ENCODE results near the gene PCNX2.
A peak's percentile ranks its signal among the peaks of the same experiment; 100 is the strongest.

The PCNX2 gene

GRCh38 chr1:232999956-233000625, 295.4 kb downstream of the PCNX2 start:
- no peak for DNase-seq

- DNase-seq, result no peak
Observed at GRCh38 chr1:232998646-232999045, 296.9 kb downstream of the PCNX2 start.

GRCh38 chr1:232998138-232998537, 297.4 kb downstream of the PCNX2 start:
- DNase-seq, result no peak

GRCh38 chr1:232996143-232996542, 299.4 kb downstream of the PCNX2 start:
- DNase-seq, result no peak

- no peak for DNase-seq
Observed at GRCh38 chr1:232995189-232995588, 300.3 kb downstream of the PCNX2 start.

- no peak for DNase-seq
Observed at GRCh38 chr1:232993555-232993954, 302.0 kb downstream of the PCNX2 start.

GRCh38 chr1:232992227-232992626, 303.3 kb downstream of the PCNX2 start:
- no peak for DNase-seq

GRCh38 chr1:232991238-232991637, 304.3 kb downstream of the PCNX2 start:
- DNase-seq, result no peak

- DNase-seq, result no peak
Observed at GRCh38 chr1:232990176-232991128, 305.1 kb downstream of the PCNX2 start.

- no peak for DNase-seq
Observed at GRCh38 chr1:232988572-232989040, 306.9 kb downstream of the PCNX2 start.

- no peak for DNase-seq
Observed at GRCh38 chr1:232987774-232988140, 307.8 kb downstream of the PCNX2 start.

GRCh38 chr1:232987046-232987773, 308.3 kb downstream of the PCNX2 start:
- no peak for DNase-seq

GRCh38 chr1:232986527-232986922, 309.0 kb downstream of the PCNX2 start:
- DNase-seq, result no peak

- DNase-seq, result no peak
Observed at GRCh38 chr1:232985882-232986526, 309.5 kb downstream of the PCNX2 start.

- DNase-seq, result peak; percentile 32 to 61
Observed at GRCh38 chr1:232984577-232985425, 310.7 kb downstream of the PCNX2 start.

- no peak for DNase-seq
Observed at GRCh38 chr1:232983817-232984567, 311.5 kb downstream of the PCNX2 start.

- DNase-seq, result peak in 1 of 2 donors; percentile 13
Observed at GRCh38 chr1:232983375-232983774, 312.1 kb downstream of the PCNX2 start.

- DNase-seq, result no peak
Observed at GRCh38 chr1:232982238-232982944, 313.1 kb downstream of the PCNX2 start.

- DNase-seq, result no peak
Observed at GRCh38 chr1:232980986-232981560, 314.5 kb downstream of the PCNX2 start.
